Measurements from ENCODE around the gene PAX5. TPM values are rescaled to one million over a fixed set of nuclear protein-coding genes. Genes with fewer than 3 reads are reported as not detected.
"Not testable (repeated sequence)": the region's sequence is repeated elsewhere in the genome, so short reads cannot be mapped to it uniquely, and the experiment has no call there.

The PAX5 gene
- total RNA-seq, 1 experiment from 2014 or later, result 6.6 TPM

DNA sequence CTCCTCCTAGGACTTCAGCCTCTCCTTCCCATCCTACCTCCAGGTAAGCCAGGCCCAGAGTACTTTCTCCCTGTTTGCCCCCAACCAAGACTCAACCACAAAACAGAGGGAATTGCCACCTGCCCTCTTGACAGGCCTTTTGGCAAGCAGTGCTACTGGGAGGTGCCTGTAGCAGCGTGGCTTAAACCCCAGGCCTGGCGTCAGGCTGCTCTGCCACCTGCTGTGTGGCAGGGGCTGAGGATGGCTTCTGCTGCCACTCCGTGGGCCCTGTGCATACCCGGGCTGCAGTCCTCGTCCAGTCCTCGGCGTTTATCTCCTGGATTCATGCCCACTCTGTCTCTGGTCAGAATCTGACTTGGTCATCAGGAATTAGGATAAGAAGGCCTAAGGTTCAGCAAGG is 163.1 kb downstream of the PAX5 start:
- no peak overlapping the region for H3K27ac Mint-ChIP-seq
- ATAC-seq, result no peak
- CTCF ChIA-PET, result interaction anchor here (1.1 to 5.3 kb wide), 2 partner anchors 117 to 124 kb away, joined by 4 to 232 read pairs; no protein-coding TSS in a partner anchor
- POLR2A ChIA-PET, result no interaction called here
- DNase-seq (ENCODE audit: low spot score), result no peak
- H3K27me3 Mint-ChIP-seq (ENCODE audit: low read depth), result peaks cover 8% of the 10 kb centered on the region
- peaks cover 19% of the 10 kb centered on the region for H3K4me1 Mint-ChIP-seq
- TF ChIP-seq, protein P1, sequence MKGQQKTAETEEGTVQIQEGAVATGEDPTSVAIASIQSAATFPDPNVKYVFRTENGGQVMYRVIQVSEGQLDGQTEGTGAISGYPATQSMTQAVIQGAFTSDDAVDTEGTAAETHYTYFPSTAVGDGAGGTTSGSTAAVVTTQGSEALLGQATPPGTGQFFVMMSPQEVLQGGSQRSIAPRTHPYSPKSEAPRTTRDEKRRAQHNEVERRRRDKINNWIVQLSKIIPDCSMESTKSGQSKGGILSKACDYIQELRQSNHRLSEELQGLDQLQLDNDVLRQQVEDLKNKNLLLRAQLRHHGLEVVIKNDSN (CRISPR knock-in tag; IDR thresholded peaks at IDR 0.05), result no peak
- TF ChIP-seq FOXP1 (CRISPR knock-in tag; IDR thresholded peaks at IDR 0.05; ENCODE audit: borderline replicate concordance) (no peak), CREB1 (CRISPR knock-in tag; IDR thresholded peaks at IDR 0.05) (no peak), TEAD1 (CRISPR knock-in tag; IDR thresholded peaks at IDR 0.05) (no peak), ZNF396 (CRISPR knock-in tag; IDR thresholded peaks at IDR 0.05; ENCODE audit: borderline replicate concordance) (no peak), FOXJ3 (CRISPR knock-in tag; IDR thresholded peaks at IDR 0.05; ENCODE audit: borderline replicate concordance) (no peak), ESRRA (CRISPR knock-in tag; IDR thresholded peaks at IDR 0.05; ENCODE audit: borderline replicate concordance) (no peak), NR1H2 (CRISPR knock-in tag; IDR thresholded peaks at IDR 0.05) (no peak), ZNF232 (CRISPR knock-in tag; IDR thresholded peaks at IDR 0.05) (no peak), CREM (CRISPR knock-in tag; IDR thresholded peaks at IDR 0.05) (no peak), ZNF121 (CRISPR knock-in tag; IDR thresholded peaks at IDR 0.05) (no peak), NR2C2 (CRISPR knock-in tag; IDR thresholded peaks at IDR 0.05) (no peak), NFE2L1 (CRISPR knock-in tag; IDR thresholded peaks at IDR 0.05) (no peak), FOXK1 (CRISPR knock-in tag; IDR thresholded peaks at IDR 0.05) (no peak)
- TF ChIP-seq, protein P2, sequence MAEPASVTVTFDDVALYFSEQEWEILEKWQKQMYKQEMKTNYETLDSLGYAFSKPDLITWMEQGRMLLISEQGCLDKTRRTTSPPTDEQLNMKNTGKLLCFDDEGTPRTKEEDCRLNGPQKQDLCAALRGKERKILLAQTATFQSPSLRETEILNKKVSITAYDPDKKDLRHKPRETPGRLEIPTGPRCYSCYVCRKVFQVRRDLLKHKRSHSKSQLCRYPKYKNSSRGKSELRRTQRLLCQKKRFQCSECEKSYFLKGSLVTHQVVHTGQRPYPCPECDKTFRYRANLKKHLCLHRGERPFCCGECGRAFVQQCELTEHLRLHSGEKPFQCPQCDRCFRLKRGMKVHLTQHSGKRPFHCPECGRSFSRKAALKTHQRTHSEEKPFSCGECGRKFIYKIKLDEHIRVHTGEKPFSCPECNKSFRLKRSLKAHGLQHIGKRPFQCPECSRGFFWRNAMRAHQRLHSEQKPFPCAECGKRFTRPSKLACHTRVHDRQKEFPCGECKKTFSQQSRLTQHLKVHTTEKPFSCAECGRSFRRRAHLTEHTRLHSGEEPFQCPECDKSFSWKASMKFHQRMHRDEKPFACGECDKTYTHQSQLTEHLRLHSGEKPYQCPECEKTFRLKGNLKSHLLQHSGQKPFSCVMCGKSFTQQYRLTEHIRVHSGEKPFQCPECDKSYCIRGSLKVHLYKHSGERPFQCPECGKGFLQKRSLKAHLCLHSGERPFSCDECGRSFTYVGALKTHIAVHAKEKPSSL (CRISPR knock-in tag; conservative IDR thresholded peaks at IDR 0.05), result no peak
- TF ChIP-seq, protein P3, sequence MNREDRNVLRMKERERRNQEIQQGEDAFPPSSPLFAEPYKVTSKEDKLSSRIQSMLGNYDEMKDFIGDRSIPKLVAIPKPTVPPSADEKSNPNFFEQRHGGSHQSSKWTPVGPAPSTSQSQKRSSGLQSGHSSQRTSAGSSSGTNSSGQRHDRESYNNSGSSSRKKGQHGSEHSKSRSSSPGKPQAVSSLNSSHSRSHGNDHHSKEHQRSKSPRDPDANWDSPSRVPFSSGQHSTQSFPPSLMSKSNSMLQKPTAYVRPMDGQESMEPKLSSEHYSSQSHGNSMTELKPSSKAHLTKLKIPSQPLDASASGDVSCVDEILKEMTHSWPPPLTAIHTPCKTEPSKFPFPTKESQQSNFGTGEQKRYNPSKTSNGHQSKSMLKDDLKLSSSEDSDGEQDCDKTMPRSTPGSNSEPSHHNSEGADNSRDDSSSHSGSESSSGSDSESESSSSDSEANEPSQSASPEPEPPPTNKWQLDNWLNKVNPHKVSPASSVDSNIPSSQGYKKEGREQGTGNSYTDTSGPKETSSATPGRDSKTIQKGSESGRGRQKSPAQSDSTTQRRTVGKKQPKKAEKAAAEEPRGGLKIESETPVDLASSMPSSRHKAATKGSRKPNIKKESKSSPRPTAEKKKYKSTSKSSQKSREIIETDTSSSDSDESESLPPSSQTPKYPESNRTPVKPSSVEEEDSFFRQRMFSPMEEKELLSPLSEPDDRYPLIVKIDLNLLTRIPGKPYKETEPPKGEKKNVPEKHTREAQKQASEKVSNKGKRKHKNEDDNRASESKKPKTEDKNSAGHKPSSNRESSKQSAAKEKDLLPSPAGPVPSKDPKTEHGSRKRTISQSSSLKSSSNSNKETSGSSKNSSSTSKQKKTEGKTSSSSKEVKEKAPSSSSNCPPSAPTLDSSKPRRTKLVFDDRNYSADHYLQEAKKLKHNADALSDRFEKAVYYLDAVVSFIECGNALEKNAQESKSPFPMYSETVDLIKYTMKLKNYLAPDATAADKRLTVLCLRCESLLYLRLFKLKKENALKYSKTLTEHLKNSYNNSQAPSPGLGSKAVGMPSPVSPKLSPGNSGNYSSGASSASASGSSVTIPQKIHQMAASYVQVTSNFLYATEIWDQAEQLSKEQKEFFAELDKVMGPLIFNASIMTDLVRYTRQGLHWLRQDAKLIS (CRISPR knock-in tag; IDR thresholded peaks at IDR 0.05; ENCODE audit: borderline replicate concordance), result no peak
- H3K9me3 Mint-ChIP-seq, result peaks cover 10% of the 10 kb centered on the region
- peaks cover 3% of the 10 kb centered on the region; the same call in 1 of the 2 replicates for H3K36me3 Mint-ChIP-seq
- H3K4me3 Mint-ChIP-seq, result no peak overlapping the region

DNA sequence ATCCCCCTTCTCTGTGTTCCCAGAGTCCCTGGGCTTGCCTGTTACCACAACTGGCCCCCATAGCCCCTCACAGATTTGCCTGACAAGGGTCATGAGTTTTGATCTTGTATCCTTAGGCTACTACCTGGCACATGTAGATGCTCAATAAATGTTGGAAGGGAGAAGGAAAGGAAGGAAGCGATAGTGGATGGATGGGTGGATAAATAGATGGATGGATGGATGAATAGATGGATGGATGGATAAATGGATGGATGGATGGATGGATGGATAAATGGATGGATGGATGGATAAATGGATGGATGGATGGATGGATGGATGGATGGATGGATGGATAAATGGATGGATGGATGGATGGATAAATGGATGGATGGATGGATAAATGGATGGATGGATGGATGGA is 164.5 kb downstream of the PAX5 start:
- H3K4me3 Mint-ChIP-seq; POLR2A ChIA-PET; ATAC-seq; H3K27ac Mint-ChIP-seq; H3K36me3 Mint-ChIP-seq; H3K9me3 Mint-ChIP-seq; DNase-seq (ENCODE audit: low spot score): not testable (repeated sequence)
- Mint-ChIP-seq H3K27me3 (ENCODE audit: low read depth) (peaks cover 21% of the 10 kb centered on the region), H3K4me1 (peaks cover 29% of the 10 kb centered on the region)
- CTCF ChIA-PET, result interaction anchor here (1.4 to 1.6 kb wide), 3 partner anchors 14 to 122 kb away, joined by 3 to 15 read pairs (median 10); no protein-coding TSS in a partner anchor

Measured in WTC11 (cell line).